NCI-H2171 (cell line): ENCODE results near the gene OGN.
A peak's percentile ranks its signal among the peaks of the same experiment; 100 is the strongest.
"Not testable (repeated sequence)": the region's sequence is repeated elsewhere in the genome, so short reads cannot be mapped to it uniquely, and the experiment has no call there.

Experiments used
- DNase-seq: peaks from one replicate; lab custom pipeline; 2025; lab: John Stamatoyannopoulos, UW

The OGN gene

GRCh38 chr9:92404042-92404836 is at the start of gene OGN:
TSS of gene OGN (minus strand) at chr9:92404578. CDS start at chr9:92403407, 1,171 bp downstream.
- DNase-seq = no peak

- no peak for DNase-seq
Measured at GRCh38 chr9:92446536-92446935, 42.2 kb upstream of the OGN start.

GRCh38 chr9:92444841-92445240 is 40.5 kb upstream of the OGN start:
- peak; percentile 48 for DNase-seq

- DNase-seq = no peak
Measured at GRCh38 chr9:92440751-92441046, 36.3 kb upstream of the OGN start.

GRCh38 chr9:92439921-92440750 is 35.8 kb upstream of the OGN start:
- DNase-seq = no peak

GRCh38 chr9:92438900-92439526 is 34.6 kb upstream of the OGN start:
- no peak for DNase-seq

- DNase-seq = no peak
Measured at GRCh38 chr9:92435263-92435662, 30.9 kb upstream of the OGN start.

GRCh38 chr9:92432972-92433548 is 28.7 kb upstream of the OGN start:
- DNase-seq = no peak

GRCh38 chr9:92432350-92432749 is 28.0 kb upstream of the OGN start:
- DNase-seq = peak; percentile 49

- no peak for DNase-seq
Measured at GRCh38 chr9:92429836-92430235, 25.5 kb upstream of the OGN start.

- DNase-seq = peak; percentile 84
Measured at GRCh38 chr9:92426501-92427145, 22.2 kb upstream of the OGN start.

GRCh38 chr9:92425474-92425873 is 21.1 kb upstream of the OGN start:
- no peak for DNase-seq

GRCh38 chr9:92424340-92424739 is 20.0 kb upstream of the OGN start, which contains the start of gene OMD:
TSS of gene OMD (minus strand) at chr9:92424471. CDS start at chr9:92417558, 6,913 bp downstream.
- DNase-seq = no peak

GRCh38 chr9:92423612-92424011 is 19.2 kb upstream of the OGN start:
- DNase-seq = no peak

GRCh38 chr9:92422611-92423338 is 18.4 kb upstream of the OGN start:
- DNase-seq = no peak

- DNase-seq = no peak
Measured at GRCh38 chr9:92414566-92414965, 10.2 kb upstream of the OGN start.

- DNase-seq = not testable (repeated sequence)
Measured at GRCh38 chr9:92411157-92411556, 6.8 kb upstream of the OGN start.

GRCh38 chr9:92408747-92409478 is 4.5 kb upstream of the OGN start:
- no peak for DNase-seq

- DNase-seq = no peak
Measured at GRCh38 chr9:92407818-92408217, 3.4 kb upstream of the OGN start.

- DNase-seq = no peak
Measured at GRCh38 chr9:92406477-92406876, 2.1 kb upstream of the OGN start.

GRCh38 chr9:92405818-92406217 is 1.4 kb upstream of the OGN start:
- no peak for DNase-seq
